Stimulated activated CD4-positive, alpha-beta T cell treated with anti-CD3 and anti-CD28 coated beads, Interleukin-4, amount 100 ng/mL, for 4 hours (primary cell): ENCODE measurements around the gene ZBTB7A.
"Not testable (repeated sequence)": the region's sequence is repeated elsewhere in the genome, so short reads cannot be mapped to it uniquely, and the experiment has no call there.

ENCODE experiments used
- DNase-seq, 2 experiments: peaks; one replicate each; pipeline ENCODE4 v3.0.0-alpha.2; 2020

Gene ZBTB7A

GRCh38 chr19:4013886-4014540 lies 52.7 kb downstream of the ZBTB7A start:
- no peak for DNase-seq

- no peak for DNase-seq
Observed at GRCh38 chr19:4012975-4013634, 53.6 kb downstream of the ZBTB7A start.

GRCh38 chr19:4012092-4012974 lies 54.4 kb downstream of the ZBTB7A start:
- no peak for DNase-seq

- DNase-seq, result not testable (repeated sequence)
Observed at GRCh38 chr19:4011430-4011829, 55.3 kb downstream of the ZBTB7A start.

GRCh38 chr19:4010808-4011110 lies 55.9 kb downstream of the ZBTB7A start:
- no peak for DNase-seq

GRCh38 chr19:4009990-4010807 lies 56.5 kb downstream of the ZBTB7A start:
- no peak for DNase-seq

GRCh38 chr19:4007836-4008539 lies 58.7 kb downstream of the ZBTB7A start:
- DNase-seq, result peak; percentile 17 to 22

GRCh38 chr19:4007021-4007835 lies 59.5 kb downstream of the ZBTB7A start, which contains the start of gene PIAS4:
Gene PIAS4, plus strand, starts transcription at chr19:4007736. Its CDS starts 25 bp downstream, at chr19:4007761.
- DNase-seq, result peak; percentile 93 to 94

- not testable (repeated sequence) for DNase-seq
Observed at GRCh38 chr19:4005436-4005835, 61.3 kb downstream of the ZBTB7A start.

GRCh38 chr19:4000798-4001197 lies 65.9 kb downstream of the ZBTB7A start:
- DNase-seq, result not testable (repeated sequence)

- DNase-seq, result not testable (repeated sequence)
Observed at GRCh38 chr19:3998667-3999412, 67.9 kb downstream of the ZBTB7A start.

GRCh38 chr19:3995607-3996006 lies 71.1 kb downstream of the ZBTB7A start:
- no peak for DNase-seq
